HG03520 (cell line): ENCODE data around the gene FLNA.
"Not testable (repeated sequence)": the region's sequence is repeated elsewhere in the genome, so short reads cannot be mapped to it uniquely, and the experiment has no call there.

ENCODE experiments used
- ATAC-seq: cut with Tn5 transposase; IDR thresholded peaks from one replicate; pipeline ENCODE4 v1.9.1; 2021; ENCODE audit warnings: mild to moderate bottlenecking, moderate library complexity; ENCODE audit not compliant: unreplicated experiment

The FLNA gene

DNA sequence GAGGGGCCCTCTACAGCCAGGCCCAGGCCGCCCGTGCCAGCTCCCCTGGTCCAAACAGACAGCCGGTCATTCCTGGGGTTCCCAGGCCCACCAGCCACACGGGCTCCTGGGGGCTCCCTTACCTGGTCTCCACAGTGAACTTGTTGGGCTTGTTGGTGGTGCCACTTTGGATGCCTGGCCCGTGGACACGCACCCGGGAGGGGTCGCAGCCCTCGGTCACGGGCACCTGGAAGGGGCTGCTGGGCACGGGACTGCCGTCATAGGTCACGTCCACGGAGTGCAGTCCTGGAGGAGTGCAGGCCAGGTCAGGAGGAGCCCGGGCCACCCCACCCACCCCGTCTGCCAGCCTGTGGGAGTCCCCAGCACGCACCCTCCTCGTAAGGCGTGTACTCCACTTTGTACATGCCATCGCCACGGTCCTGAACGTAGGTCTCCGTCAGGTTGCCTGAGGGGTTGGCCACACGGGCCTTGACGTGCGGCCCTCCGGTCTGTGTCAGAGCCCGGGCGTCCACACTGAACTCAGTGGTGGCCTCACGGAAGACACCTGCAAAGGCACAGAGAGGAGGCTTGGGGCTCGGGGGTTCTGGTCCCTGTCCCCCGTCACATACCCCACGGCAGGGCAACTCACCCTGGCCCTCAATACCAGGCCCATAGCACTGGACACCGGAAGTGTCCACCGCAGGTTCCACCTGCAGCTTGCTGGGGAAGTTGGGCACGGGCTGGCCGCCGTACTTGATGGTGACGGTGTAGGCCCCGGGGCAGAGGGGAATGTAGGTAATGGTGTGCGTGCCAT, 14.9 kb downstream of the FLNA start:
- ATAC-seq = no peak

DNA sequence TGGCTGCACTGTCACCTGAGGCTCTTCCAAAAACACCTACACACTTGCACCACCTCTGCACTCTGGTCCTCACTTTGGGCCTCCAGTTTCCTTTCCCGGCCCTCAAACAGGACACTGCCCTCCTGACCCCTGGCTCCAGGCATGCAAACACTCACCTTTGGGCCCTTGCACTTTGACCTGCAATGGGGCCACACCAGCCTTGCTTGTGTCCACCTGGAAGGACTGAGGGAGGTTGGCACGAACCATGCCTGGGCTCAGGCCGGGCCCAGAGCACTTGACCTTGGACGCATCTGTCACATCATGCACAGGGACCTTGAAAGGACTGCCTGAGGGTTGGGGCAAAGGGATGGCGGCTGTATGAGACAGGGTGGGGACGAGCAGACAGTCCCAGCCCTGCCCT, 15.6 kb downstream of the FLNA start:
- no peak for ATAC-seq

DNA sequence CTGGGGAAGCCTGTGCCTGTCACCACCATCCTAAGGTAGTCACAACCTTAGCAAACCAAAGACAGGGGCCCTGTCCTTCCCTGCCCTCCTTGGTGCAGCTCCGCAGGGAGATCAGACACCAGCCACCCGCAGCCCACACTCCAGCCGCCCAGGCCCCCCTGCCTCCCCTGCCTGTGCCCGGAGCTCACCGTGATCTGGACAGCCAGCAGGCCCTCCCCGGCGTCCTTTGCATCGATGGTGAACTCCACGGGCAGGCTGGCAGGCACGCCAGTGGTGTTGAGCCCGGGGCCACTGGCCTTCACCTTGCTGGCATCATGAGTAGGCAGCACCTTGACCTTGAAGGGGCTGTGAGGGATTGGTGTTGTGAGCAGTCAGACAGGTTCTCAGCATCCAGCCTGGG, 16.4 kb downstream of the FLNA start:
- no peak for ATAC-seq

DNA sequence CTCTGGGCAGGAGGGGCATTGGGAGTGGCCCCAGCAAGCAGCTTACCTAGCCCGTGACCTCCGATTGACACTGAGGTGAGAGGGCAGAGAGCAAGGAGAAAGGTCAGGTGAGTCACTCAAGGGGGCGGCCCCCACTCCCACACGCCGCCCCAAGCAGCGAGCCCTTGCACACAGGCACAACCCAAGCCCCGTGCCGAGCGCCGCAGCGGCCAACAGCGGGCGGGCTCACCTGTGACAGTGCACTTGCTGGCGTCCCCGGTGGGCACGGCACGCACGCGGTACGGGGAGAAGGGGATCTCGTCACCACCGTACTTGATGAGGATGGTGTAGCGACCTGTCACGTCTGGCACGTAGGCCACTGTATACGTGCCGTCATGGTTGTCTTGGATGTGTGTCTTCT, 17.2 kb downstream of the FLNA start:
- ATAC-seq = no peak

DNA sequence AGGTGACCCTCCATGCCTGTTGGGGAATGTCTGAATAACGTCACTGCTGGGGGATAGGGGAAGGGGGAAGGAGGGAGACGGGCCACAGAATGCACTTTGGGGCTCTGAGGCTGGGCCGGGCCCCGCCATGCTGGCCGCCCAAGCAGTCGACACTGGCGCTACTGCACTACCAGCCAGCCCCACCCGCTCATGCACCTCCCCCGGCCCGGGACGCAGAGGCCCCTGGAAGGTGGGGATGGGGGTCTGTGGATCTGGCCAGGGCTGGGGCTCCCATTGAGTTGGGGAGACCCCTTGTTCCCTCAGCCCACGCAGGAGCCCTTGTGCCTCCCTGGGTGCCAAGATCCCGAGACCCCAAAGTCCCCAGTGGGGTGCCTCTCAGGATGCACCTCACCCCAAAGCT, 17.8 kb downstream of the FLNA start:
- ATAC-seq = no peak

DNA sequence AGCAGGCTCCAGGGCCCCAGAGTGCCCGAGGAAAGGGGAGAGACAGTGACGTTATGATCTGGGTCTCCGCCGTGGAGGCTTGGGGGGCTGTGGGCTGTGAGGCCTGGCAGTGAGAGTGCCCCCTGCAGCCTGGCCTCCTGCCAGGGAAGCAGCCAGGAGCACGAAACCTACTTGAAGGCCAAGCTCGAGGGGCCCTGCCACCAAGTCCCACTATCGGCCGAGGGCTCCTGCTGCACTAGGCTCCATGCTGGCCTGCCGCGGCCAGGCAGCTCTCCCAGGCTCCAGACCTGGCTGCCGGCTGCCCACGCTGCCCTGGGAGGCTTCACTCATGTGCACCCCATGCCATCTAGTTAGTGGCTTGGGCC, 18.7 kb downstream of the FLNA start:
- no peak for ATAC-seq

DNA sequence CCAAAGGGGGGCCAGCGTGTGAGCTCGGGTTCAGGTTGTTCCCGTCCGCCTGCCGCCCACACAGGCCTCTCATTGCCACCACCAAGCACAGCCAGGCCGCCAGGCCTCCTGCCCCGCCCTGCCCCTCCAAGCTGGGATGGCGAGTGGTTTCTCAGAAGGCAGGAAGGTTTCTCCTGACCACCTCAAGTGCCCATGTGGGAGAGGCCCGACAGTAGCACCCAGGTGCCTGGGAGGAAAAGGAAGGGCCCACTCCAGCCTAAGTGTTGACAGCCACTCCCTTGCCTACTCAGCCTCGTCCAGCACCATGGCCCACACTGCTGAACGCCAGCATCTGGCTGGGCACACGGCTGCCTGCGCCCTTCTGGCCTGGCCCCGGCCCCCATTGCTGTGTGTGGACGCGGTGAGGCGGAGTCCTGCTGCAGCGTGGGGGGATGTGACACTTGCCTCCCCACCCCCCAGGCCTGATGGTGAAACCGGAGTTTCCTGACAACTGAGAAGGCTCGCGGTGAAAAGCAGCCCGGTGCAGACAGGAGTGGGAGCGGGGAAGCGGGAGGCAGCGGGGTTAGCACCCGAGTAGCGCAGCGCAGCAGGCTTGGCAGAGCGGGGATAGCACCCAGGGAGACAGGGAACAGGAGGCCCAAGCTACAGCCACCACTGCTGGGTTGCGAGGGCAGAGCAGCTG, 19.2 kb downstream of the FLNA start:
- no peak for ATAC-seq

DNA sequence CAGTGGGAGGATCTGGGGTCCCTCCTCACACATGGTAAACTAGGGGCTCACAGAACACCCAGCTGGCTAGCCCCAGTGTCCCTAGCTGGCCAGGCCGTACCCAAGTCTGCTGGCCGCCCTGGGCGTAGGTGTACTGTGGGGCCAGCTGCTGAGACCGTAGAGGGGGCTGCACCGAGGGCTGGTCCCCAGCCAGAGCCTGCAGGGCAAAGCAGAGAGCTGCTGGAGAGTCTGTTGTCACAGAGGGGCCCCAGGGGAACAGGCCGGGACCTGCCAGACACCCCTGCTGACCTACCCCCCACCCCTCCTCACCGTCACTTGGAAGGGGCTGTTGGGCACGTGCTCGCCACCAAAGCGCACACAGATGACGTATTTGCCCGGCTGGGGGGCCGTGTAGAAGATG, 19.9 kb downstream of the FLNA start:
- ATAC-seq = no peak

DNA sequence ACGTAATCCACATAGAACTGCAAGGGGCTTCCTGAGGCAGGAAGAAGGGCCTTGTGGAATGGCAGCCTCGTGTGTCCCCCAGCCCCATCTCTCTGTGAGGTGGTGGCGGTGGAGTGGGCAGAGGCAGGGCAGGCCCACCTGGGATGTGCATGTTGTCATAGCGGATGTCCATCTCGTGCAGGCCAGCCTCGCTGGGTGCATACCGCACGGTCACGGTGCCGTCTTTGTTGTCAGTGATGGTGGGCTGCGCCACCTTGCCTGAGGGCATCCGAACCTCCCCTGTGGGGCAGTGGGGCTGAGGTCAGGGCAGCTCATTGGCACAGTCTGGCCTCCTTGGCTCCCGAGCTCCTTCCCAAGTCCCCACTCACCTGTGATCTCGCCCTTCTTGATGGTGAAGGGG, 20.4 kb downstream of the FLNA start:
- ATAC-seq = no peak

DNA sequence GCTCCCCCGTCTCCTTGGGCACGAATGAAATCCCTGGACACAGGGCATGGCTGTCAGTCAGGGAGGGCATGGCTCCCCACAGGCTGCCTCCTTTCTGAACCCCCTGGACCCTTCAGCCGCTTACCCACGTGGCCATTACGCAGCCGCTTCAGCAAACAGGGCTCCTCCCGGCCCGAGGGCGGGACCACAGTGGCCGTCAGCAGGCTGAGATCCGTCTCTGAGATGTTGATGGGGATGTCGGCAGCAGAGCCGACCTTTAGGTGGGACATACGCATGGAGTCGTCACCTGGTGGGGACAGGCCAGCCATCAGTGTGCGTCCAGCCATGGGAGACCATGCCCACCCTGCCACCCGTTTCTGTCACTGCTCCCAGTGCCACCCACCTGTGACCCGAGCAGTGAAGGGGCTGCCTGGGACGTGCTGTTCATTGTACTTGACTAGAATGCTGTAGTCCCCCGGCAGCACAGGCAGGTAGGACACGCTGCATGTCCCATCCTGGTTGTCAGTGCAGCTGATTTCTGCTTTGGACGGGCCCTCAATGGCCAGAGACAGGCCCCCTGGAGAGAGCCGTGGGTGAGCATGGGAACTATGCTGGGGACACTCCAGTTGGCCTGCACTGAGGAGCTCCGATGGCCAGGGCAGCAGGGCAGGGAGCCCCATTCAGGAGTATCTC, 21.1 kb downstream of the FLNA start:
- ATAC-seq = no peak

DNA sequence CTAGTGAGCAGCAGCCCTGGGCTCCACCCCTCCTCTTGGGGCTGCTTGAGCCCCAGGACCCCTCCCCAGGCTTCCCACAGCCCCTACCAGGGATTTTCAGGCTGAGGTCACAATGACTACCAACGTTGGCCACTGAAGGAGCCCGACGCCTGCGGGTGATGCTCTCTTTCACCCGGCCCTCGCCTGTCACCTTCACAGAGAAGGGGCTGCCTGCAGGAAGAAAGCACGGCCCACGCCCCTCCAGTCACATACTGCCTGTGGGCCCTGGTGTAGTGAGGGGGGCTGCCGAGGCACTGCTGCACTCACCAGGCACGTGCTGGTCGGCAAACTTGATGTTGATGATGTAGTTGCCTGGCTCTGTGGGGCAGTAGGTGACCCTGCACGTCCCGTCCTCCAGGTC, 22.0 kb downstream of the FLNA start:
- ATAC-seq = no peak

DNA sequence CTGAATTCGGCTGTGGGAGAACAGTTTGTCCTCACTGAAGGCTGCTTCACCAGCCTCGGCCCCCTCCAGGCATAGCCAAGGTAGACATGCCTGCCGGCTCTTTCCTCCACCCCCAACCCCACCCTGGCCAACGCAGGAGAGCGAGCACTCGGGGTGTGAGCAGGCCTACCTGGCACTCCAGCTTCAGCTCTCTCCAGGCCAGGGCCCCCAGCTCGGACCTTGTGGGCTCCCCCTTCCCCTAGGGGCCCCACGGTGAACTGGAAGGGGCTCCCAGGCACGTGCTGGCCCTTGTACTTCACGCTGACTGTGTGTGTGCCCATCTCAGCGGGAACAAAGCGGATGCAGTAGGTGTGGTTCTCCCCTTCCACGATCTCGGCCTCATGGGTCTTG, 22.4 kb downstream of the FLNA start:
- no peak for ATAC-seq

DNA sequence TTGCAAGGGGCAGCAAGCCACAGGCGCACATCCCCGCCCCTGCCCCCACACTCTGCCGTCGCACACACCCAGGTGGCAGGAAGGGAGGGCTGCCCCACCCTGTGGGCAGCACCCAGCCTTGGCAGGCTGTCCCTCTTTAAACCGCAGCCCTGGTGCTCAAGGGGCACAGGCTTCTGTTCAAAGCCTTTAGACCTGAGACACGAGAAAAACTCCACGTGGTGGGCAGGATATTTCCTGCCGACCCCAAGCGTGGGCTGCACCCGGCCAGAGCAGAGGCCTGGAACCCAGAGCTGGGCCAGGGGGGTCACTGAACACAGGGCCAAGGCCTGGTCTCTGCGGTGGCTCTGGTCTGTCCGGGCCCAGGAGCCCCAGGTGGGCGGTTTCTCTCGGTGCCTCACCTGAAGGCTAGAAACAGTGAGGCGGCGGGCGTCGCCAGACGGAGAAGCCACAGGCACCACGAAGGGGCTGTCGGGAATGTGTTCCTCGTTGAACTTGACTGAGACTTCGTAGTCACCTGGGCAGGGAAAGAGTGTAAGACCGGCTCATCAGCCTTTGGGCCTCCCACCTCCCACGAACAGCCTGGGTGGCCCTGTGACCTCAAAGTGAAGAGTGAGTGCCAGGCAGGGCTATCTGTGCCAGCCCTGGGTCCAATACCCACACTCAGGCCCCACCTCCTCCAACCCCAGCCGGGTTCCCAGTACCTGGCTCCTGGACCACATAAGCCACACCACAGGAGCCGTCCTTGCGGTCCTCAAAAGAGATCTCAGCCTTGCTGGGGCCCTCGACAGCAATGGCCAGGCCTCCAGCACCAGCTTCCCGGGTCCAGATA, 23.0 kb downstream of the FLNA start:
- ATAC-seq = no peak

DNA sequence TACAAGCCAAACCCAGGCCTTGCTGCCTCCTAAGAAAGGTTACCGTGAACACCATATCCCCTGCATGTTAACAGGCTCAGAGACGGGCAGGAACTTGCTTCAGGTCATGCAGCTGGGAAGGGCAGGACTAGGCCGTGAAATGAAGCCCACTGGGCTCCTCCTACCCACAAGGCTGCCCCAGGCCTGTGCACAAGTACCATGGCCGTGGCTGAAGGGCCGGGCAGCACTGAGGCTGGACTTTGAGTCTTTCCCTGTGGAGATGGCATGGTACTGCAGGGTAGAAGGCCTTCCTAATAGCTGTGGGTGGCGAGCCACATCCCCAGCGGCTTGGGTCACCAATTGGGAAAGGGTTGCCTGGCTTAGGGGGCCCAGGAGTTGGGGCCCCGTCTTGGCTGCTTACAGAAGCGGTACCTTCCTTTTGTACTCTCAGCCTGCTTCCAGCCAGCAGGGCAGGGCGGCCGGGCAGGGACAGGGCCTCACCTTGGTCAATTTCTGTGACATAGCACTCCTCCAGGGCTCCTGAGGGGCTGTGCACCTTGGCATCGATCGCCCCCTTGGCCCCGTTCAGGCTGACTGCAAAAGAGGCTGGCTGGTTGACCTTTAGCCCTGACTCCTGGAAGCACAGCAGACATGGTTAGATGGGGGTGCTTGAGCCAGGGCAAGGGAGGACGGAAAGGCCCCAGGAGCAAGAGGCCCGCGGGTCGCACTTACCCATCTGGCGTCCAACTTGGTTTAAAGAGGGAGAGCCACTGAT, 23.8 kb downstream of the FLNA start:
- no peak for ATAC-seq

DNA sequence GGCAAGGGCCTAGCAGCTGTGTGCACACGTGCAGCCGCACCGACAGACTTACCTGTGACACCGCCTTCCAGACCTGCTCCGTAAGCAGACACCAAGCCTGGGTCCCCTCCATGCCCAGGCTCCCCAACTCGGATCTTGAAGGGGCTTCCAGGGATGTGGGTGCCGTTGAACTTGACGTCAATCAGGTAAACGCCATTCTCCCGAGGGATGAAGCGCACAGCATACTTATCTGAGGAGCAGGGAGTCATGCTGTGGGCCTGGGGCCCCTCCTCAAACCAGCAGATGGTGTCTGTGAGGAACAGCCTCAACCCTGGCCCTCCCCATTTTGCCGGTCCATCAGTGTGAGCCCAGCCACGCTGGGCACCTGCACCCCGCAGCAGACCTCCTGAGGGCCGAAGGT, 24.5 kb downstream of the FLNA start:
- no peak for ATAC-seq

DNA sequence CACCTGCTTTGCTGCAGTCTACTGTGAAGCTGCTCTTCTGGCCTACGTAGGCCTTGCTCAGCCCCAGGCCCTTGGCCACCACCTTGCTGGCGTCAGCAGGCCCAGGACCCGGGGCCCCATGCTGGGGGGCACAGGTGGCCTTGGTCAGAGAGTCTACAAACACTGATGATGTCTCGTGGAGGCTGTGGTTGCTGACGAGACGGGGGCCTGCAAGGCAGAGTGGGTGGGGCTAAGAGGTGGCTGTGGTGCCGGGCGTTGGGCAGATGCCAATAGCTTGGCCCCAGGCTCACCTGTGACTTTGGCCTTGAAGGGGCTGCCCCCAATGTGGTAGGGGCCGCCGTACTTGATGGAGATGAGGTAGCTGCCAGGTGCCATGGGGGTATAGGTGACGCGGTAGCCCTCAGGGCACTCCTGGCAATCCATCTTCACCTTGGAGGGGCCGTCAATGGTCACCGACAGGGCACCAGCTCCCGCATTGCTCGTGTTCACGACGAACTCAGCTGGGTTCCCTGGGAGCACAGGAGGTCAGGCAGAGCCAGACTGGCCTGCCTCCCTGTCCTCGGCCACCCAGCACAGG, 25.0 kb downstream of the FLNA start:
- no peak for ATAC-seq

DNA sequence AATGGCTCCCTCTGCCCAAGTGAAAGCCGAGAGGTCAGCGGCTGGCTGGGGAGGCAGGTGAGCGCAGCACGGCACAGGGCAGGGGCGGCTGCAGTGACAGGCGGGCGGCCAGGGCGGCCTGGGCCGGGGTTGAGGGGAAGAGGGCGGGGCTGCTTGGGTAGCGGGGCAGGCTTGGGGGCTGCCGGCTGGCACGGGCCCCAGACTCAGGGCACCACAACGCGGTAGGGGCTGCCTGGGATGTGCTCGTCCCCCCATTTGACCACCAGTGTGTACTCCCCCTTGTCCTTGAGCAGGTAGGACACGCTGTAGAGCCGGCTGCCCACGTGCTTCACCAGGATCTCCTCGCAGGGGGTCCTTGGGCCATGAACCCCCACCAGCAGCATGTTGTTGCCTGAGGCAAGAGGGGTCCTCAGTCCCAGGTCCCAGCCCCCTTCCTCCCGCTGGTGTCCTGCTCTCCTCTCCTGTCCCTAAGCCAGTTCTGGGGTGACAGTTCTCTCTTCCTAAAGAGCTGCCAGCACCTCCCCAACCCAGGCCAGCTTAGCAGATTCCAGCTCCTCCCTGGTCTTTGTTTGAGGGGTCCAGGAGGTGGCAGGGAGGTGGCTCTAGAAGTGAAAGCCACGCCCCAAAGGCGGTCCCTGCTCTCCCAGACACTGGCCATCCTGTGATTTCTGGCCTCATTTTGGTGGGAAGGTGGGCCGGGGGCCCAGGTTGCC, 25.6 kb downstream of the FLNA start:
- ATAC-seq = no peak

DNA sequence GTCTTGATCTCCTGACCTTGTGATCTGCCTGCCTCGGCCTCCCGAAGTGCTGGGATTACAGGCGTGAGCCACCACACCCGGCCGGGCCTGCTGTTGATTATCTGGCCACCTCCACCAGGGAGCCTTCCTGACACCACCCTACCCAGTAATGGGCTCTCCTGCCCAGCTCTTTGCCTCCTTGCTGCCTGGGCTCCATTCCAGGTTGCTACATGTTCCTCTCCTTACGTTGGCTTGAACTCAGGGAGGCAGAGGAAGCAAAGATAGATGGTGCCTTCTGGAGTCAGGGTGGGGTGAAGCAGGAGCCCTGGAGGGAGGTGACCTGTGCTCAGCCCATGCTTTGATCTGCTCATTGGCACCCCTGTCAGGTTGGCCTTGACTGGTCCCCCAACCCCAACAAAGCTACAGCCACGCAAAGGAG, 26.3 kb downstream of the FLNA start:
- ATAC-seq = no peak

DNA sequence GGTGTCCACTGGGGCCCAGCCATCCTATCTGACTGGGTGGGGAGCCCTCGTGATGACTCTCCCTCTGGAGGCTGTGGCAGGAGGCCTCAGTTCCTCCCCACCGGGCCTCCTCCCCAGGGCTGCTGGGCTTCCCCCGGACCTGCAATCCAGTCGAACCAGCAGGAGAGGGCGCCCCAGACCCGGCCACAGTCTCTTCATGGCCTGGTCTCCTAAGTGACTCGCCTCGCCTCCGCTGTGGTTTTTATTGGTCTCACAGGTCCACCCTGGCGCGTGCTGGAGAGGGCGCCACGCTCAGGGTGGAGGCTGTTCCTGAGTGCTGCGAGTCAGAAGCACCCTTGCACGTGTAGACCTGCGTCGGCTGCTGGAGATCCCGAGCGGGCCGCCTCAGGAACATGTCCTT, 30.8 kb downstream of the FLNA start:
- ATAC-seq = not testable (repeated sequence)

DNA sequence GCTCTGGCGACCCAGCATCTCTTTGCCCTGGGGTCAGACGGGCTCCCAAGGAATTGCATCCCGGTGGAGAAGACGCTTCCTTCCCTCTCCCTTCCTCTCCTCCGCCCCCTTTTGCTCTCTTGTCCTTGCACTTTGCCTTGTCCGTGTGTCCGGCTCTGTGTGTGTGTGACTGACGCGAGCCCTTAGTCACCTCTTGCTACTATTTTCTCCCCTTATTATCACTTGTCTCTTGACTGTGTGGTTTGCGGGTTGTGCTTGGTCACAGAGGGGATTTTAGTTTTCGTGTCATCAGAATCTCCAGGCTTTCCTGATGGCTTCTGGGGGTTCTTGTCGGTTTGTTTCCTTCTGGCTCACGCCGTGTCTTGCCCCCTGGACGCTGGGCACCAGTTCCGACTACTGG, 31.4 kb downstream of the FLNA start:
- not testable (repeated sequence) for ATAC-seq
